Tibial nerve (tissue), 4 donors: ENCODE results near the gene CTNNA3.

Experiments
- CTCF ChIP-seq, 5 experiments: fragments of 200-600 bp in 3 of 5; fragments of 450-650 bp in 2 of 5; sonication (generic) in 3 of 5; IDR thresholded peaks; one replicate each; pipeline ENCODE4 v1.5.1; 2016 to 2019; ENCODE audit warnings: antibody characterized with exemption in 5 of 5, mild to moderate bottlenecking in 3 of 5, moderate library complexity in 2 of 5
- EP300 ChIP-seq, 2 donors: sonication (generic); formaldehyde crosslinking; IDR thresholded peaks; one replicate each; pipeline ENCODE4 v1.6.1; 2017; ENCODE audit warnings: antibody characterized with exemption in 2 of 2, mild to moderate bottlenecking in 1 of 2
- POLR2A ChIP-seq, 2 donors: fragments of 450-650 bp; IDR thresholded peaks; one replicate each; pipeline ENCODE4 v1.6.1; 2017; ENCODE audit warnings: antibody characterized with exemption in 2 of 2, mild to moderate bottlenecking in 2 of 2, moderate library complexity in 2 of 2

DNA sequence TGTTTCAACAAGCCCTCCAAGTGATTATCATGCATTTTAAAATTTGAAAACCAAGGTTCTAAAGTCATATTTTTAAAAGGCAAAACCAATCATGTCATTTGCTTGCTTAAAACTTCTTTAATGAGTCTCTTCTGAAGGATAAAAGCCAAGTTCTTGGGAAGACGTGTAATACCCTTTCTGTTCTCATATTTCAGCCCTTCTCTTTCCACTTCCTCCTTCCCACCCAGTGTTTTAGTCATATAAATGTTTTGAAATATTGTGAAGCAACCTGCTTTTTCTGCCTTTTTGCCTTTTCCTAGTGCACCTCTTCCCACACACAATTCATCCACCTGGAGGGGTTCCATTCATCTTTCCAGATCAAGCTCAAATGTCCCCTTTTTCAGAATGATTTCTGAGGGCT, 981.3 kb downstream of the CTNNA3 start:
- TF ChIP-seq CTCF (IDR thresholded peaks at IDR 0.05) (no peak), POLR2A (IDR thresholded peaks at IDR 0.05) (no peak), EP300 (IDR thresholded peaks at IDR 0.05) (no peak)
